ENCODE data around the gene PFAS.
"Not testable (repeated sequence)": the region's sequence is repeated elsewhere in the genome, so short reads cannot be mapped to it uniquely, and the experiment has no call there.

Gene PFAS, protein sequence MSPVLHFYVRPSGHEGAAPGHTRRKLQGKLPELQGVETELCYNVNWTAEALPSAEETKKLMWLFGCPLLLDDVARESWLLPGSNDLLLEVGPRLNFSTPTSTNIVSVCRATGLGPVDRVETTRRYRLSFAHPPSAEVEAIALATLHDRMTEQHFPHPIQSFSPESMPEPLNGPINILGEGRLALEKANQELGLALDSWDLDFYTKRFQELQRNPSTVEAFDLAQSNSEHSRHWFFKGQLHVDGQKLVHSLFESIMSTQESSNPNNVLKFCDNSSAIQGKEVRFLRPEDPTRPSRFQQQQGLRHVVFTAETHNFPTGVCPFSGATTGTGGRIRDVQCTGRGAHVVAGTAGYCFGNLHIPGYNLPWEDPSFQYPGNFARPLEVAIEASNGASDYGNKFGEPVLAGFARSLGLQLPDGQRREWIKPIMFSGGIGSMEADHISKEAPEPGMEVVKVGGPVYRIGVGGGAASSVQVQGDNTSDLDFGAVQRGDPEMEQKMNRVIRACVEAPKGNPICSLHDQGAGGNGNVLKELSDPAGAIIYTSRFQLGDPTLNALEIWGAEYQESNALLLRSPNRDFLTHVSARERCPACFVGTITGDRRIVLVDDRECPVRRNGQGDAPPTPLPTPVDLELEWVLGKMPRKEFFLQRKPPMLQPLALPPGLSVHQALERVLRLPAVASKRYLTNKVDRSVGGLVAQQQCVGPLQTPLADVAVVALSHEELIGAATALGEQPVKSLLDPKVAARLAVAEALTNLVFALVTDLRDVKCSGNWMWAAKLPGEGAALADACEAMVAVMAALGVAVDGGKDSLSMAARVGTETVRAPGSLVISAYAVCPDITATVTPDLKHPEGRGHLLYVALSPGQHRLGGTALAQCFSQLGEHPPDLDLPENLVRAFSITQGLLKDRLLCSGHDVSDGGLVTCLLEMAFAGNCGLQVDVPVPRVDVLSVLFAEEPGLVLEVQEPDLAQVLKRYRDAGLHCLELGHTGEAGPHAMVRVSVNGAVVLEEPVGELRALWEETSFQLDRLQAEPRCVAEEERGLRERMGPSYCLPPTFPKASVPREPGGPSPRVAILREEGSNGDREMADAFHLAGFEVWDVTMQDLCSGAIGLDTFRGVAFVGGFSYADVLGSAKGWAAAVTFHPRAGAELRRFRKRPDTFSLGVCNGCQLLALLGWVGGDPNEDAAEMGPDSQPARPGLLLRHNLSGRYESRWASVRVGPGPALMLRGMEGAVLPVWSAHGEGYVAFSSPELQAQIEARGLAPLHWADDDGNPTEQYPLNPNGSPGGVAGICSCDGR (N-terminal part only)
- total RNA-seq: 18.4 to 27.9 reads per million in 2 donors

DNA sequence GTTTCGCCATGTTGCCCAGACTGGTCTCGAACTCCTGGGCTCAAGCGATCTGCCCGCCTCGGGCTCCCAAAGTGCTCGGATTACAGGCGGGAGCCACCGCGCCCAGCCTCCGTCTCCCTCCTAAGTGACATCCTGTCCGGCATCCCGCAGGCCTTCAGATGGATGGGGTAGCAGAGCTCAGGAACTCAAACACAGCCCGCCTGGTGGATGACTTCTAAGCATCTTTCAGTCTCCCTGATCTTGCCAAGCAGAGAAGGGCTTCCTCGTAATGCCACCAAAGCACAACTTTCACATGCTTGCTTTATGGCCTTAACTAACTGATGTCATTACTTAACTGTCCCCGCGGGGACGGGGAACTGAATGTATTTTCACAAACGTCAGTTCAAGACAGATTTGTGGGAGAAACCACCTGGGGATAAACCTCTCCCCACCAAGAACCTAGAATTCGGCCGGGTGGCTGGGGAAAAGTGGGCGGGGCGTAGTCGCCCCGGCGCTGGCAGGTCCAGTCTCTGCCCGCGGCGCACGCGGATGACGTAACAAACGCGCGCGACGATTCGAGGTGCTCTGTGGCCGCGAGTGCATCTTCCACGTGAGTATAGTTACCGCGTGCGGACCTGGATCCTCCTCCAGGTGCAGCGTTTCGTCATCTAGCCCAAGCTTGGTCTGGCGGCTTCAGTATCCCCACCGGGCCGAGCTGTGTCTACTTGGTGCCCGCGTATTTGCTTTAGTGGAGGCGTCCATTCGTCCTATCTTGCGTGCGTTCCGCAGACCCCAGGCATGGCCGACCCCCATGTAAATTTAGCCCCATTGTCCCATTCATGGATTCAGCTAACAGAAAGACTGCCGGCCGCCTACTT, at the start of gene PFAS:
Gene PFAS, plus strand, starts transcription at position 539 of the 857 bp plus-strand sequence. CDS start 4,649 bp downstream, outside the sequence.
- peak; percentile 90 to 96 (median 94) for DNase-seq

DNA sequence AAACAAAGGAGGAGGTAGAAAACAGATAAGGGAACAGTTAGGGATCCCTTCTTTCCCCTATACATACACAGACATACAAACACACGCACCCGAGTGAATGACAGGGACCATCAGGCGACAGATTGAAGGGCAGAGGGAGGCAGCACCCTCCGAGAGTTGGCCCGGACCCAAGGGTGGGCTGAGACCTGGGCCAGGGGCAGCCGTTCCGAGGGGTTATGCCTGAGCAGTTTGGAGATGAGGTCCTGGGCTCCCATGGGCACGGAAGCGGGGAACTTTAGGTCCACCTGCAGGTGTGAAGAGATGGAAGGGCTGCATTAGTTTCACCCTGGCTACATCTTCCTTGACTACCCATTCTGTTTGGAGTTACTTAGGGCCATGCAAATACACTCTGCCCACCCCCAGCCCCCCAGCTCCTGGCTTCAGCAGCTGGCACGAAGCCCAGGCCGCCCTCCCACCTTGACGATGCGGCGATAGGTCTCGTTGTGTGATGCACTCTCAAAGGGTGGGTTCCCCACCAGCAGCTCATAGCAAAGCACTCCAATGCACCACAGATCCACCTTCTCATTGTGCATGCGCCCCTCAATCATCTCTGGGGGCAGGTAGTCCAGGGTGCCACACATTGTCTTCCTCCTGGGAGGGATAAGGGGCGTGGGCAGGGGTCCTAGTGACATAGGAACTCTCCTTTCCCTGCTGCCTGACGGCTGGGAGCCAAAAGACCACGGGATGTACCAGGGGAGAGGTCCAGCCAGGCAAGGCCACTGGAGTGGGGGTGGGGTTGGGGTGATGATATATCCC, 44.1 kb upstream of the PFAS start:
- no peak for DNase-seq

DNA sequence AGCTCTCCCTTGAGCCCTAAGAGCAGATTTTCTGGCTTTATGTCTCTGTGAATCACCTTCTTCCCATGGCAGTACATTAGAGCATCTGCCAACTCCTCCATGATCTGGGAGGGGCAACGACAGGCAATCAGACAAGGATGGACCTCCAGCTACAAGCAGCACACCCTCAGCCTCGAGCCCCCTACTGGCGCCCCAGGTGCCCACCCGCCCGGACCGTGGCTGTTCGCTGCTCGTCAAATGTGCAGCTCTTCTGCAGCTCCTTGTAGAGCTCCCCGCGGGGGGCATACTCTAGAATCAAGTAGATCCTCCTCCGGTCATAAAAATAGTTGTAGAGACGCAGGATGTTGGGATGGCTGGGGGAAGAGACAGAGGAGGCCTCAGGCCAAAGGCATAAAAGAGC, 42.6 kb upstream of the PFAS start:
- DNase-seq: no peak

DNA sequence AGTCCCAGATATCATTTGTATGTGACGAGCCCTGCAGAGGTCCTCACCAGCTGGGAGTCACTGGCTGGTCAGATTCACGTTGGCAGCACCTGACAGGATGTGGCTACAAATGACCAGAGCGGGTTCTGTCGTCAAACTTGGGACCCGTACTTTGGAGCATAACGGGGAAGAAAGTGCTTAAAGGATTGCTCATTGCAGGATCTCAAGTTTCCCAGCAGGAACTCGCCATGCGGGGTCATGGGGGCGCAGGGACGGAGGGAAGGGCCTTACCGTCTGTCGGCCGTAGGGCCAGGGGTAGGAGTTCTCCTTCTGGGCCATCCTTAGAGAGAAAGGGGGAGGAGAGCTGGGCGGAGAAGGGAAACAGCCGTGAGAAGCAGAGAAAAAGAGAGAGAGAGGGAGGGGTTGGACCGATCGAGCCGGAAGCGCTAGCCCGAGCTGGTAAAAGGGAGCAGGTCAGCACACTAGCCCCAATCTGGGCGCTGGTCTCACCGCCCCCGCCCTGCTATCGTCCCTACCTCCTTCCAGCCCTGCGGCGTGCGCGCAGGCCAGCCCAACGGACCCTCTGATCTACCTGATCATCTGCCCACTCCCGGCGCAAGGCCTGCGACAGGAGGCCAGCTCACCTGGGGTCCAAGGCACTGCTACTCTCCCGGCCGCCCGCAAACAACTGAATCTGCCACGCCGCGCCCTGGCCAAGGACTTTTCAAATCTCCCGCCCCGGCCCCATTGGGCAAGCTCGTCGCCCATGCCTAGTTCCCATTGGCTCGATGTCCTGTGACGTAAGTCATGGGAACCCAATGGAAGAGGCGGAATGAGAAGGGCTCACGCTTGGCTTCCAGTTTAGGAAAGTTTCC, 39.0 kb upstream of the PFAS start, which contains the start of gene AURKB:
Gene AURKB, minus strand, starts transcription at position 669 of the 854 bp plus-strand sequence. Its CDS starts 351 bp downstream, at position 318.
- peak; percentile 81 to 96 (median 88) for DNase-seq

DNA sequence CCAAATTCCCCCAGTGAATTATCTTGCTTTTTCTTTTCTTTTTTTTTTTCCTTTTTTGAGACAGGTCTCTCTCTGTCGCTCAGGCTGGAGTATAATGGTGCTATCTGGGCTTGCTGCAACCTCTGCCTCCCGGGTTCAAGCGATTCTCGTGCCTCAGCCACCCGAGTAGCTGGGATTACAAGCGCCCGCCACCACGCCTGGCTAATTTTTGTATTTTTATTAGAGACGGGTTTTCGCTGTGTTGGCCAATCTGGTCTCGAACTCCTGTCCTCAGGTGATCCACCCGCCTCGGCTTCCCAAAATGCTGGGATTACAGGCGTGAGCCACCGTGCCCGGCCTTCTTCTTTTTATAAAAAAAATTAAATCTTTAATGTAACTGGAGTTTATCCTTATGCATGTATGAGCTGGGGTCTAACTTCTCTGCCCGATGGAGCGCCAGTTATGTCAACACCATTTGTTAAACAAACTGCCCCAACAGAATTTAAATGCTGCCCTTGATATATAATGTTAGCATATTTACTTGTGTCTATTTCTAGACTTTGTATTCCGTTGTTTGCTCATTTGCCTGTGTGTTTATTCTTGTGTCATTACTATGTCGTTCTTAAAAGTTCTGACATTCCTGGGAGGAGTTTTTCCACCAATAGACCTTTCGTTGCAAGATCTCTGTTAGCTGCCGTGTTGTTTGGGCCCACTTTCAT, 38.2 kb upstream of the PFAS start:
- no peak for DNase-seq

DNA sequence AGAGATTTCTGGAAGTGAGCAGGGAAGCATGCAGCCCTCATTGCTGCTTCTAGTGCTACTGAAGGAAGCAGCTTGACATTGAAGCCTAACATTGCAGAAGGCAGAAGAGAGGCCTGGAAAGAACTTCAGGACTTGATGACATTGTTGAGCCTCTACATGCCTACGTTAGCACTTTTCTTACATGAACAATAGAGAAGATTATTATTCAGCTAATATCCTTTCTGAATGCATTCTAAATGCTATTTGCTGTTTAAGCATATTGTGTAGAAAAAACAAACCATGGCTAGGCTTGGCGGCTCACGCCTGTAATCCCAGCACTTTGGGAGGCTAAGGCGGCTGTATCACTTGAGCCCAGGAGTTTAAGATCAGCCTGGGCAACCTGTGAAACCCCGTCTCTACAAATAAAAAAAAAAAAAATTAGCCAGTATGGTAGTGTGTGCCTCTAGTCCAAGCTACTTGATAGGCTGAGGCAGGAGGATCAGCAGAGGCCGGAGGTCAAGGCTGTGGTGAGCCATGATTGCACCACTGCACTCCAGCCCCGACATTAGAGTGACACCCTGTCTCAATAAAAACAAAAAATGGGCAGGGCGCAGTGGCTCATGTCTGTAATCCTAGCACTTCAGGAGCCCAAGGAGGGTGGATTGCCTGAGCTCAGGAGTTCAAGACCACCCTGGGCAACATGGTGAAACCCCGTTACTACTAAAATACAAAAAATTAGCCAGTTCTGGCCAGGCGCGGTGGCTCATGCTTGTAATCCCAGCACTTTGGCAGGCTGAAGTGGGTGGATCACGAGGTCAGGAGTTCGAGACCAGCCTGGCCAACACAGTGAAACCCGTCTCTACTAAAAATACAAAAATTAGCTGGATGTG, 36.5 kb upstream of the PFAS start:
- DNase-seq: no peak

DNA sequence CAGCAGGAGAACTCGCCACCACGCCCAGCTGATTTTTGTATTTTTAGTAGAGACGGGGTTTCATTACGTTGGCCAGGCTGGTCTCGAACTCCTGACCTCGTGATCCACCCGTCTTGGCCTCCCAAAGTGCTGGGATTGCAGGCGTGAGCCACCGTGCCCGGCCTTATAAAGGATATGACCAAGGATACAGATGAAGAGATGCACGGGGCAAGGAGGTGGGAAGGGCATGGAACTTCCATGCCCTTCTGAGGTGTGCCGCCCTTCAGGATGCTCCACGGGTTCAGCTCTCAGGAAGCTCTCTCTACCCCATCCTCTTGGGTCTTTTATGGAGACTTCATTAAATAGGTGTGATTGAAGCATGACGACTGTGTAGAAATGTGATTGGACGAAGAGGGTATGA, 35.1 kb upstream of the PFAS start:
- DNase-seq: not testable (repeated sequence)

DNA sequence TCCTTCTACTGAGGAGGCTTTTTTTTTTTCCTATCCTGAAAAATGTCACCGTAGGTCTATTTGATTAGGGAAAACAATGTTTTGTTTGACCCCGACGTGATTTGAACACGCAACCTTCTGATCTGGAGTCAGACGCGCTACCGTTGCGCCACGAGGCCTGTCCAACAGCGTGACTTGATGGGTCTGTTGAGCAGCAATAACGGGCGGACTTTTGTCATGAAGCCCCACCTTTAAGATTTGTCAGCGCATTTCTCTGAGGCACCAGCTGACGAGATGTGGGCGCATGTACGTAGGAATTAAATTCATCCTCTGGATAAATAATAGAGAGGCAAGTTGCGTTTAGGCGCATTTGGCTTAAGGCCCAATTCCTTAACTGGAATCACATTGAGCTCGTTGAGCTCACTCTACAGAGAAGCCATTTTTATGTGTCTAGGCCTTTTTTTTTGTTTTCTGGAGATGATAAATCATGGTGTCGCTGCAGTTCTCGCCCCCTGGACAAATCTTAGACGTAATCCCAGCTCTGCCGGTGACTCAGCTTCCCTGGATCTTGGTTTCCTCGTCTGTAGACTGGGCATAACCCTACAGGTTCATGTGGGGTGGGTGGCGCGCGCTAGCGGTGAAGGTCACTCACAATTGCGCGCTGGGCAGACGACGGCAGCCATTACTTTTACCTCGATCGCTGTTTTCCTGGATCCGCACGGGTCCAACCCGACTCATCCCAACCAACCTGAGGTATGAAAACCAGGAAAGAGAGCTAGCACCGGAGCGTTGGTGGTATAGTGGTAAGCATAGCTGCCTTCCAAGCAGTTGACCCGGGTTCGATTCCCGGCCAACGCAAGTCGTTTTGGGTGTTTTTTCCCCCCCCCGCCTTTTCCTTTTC, 28.1 kb upstream of the PFAS start:
- DNase-seq: peak; percentile 50 to 90 (median 76)

DNA sequence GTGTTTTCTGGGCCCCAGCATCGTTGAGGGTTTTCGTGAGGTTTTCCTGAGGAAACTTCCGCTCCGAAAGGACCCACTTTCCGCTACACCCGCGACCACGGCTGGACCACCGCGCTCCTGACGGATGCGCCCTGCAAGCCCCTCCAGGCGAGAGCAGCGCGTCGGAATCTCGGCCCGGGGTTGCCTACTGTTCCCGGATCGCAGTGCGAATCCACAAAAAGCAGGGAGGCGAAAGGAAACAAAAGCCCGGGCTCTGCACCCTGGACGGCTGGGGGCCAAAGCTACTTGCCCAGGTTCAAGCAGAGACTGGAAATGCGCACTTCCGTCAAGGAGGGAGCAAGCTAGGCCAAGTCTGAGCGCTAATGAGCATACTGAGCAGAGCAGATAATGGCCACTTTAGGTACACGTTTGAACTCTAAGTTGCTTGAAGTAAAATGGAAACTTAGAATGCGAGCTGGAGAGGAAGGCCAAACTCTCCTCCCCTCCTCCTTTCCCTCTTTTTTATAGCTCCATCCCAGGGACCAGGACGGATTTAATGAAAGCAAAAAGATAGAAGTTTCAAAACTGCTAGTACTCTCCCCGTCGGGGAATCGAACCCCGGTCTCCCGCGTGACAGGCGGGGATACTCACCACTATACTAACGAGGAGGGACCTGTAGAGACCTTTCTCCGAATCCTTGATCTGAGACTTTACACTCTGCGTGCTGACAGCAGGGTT, 27.3 kb upstream of the PFAS start:
- peak; percentile 61 to 90 (median 82) for DNase-seq

DNA sequence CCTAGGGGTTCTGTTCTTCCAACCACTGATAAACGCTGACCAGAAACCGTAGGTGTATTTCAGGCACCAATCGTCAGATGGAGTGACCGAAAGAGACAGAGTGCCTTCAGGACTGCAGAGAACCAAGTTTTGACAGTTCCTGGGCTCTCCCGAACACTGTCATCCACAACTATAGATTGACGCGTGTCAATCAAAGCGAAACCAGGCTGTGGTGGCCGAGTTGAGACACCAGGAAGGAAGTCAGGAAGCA, 26.8 kb upstream of the PFAS start:
- peak in 1 of 5 experiments; percentile 90 for DNase-seq

DNA sequence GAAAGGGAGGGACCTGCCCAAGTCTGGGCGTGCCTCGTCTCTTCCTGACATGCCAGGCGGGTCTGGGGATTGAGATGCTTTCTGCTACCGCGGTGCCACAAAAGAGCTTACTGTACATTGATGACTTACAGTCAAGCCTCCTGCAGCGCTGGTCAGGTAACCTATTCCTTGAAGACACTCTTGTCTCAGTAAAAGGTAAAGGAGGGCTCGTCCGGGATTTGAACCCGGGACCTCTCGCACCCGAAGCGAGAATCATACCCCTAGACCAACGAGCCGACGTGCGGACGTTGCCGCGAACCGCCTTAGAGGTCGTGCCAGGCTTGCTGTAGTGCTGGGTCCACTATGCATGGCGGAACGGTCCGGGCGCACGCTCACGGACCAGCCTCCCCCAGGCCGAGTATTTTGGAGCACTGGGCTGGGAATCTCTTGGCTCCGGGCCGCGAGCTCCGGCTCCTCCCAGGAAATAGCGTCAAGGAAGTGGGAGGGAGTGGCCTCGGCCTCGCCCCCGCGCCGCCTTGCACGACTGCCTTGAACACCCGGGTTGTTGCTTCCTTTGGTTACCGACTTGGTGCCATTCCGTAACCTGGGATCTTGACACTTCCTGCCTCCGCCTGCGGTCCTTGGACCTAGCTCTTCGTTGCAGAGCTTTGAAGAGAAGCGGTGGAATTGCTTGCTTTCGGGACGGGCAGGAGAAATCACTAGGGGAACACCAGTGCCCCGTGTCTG, 26.3 kb upstream of the PFAS start:
- peak; percentile 70 to 94 (median 83) for DNase-seq

DNA sequence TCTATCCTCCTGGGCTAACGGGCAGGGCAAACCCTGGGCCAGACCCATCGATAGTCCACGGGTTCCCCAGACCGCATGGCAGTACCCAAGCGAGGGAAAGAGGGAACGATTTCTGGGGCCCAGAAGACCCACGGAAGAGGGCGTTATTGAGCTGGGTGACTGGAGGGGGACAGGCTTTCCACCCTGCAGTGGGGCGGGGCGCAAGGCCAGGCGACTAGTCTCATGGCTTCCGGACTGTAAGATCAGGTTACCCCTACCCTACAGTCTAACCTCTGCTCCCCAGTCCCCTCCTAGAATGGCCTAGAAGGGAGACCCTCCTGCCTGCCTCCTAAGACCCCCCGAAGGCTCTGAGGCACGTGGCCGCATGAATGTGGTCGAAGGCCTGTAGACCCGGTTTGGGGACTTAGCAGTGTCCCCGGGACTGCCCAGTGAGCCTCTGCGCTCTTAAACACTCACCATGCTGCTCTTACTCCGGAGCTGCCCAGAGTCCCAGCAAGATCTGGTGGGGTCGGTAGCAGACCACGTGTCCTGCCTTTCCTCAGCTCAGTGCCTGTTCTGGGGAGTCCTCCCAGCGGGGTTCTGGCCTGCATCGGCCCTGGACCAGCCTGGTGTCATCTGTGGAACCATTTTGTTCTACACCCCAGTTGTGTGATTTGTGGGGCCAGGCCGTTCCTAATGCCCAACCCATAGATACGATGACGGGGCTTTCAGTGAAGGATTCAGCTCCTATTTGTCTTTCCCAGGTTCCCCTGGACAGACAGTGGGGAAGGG, 25.5 kb upstream of the PFAS start:
- peak in 3 of 5 experiments; percentile 32 to 80 (median 35) for DNase-seq

DNA sequence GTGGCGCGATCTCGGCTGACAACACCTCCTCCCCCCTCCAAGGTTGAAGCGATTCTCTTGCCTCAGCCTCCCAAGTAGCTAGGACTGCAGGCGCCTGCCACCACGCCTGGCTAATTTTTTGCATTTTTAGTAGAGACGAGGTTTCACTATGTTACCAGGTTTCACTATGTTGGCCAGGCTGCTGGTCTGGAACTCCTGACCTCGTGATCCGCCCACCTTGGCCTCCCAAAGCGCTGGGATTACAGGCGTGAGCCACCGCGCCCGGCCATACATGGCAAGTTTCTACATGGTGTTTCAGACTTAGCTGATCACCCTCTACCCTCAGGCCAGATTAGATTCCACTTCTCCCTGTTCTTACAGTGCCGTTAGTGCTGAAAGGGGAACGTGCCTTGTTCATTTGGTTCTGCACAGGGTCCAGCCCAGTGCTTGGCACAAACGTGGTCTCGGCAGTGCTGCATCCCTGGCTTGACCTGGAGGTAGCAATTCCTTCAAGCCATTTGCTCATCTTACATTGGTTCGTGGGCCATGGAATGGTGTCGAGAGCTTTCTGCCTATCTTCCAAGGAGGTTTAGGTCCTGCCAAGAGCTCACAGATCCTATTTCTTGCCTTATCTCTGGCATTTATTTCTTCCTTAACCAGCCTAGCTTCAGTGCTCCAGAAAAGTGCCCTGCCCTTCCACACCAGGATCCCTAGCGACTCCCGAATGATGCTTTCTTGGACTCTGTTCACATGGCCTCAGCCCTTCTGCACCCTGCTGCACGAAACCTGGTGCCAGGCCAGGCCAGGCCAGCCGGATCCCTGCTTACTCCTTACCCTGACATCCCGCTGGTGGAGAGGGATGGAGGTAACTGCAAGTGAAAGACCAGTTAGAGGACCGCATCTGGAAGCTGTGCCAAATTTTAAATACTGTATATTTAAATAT, 23.9 kb upstream of the PFAS start:
- DNase-seq: no peak
